ENCODE results near the gene TMEM108.

Gene TMEM108

DNA sequence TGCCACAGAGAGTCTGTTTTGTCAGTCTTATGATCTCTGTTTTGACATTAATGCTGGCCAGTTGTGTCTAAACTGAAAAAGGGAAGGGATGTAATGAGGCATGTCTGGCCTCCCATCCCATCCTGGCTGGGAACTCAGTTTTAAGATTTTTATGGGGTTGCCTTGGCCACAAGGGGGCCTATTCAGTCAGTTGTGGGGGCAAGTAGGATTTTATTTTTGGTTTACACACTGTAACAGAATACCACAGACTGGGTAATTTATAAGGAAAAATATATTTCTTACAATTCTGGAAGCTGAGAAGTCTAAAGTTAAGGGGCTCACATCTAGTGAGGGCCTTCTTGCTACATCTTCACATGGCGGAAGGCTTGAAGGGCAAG lies 129.8 kb downstream of the TMEM108 start:
- DNase-seq: no peak

DNA sequence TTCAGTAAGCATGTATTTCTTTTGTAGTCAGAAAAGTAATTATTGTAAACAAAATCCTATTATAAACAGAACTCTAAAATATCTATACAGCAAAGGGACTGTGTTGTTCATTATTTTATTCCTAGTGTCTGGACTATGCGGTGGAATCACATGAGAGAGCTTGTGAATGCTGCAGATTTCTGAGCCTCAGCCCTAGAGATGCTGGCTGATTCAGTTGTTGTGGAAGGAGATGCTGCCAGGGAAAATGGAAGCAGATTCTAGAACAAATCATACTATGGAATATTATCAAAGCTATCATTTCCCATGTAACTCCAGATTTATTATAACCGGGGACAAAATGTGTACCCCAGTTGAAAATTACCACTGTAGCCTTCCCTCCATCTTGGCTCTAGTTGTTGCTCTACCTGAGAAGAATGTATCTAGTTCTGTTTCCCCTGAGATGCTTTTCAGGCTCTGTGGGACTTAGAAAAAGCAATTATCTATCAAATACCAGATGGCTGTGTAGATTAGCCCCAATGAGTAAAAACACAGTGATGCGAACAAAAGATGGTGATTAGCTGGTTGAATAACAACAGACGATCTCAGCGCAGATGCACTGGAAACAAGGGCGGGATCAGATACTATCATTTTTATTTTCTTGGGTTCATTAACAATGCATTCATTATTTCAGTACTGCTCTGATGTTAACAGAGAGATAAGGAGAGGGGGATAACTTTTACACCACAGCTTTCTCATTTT lies 131.3 kb downstream of the TMEM108 start:
- no peak for DNase-seq

DNA sequence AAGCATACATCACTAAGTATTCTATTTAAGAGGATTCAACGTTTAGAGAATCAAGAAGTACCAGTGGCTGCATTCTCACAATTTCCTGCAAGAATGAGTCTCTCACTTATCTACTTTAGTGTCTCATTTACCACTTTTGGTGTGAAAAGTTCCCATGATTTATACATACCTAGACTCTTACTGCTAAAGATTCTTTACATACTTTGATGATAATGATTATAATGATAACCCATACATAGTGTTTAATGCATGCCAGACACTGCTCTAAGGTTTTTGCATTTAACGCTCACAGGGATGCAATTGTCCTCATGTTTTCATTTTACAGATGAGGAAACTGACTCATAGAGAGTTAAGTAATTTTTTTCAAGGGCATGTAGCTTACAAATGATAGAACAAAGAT lies 133.6 kb downstream of the TMEM108 start:
- no peak for DNase-seq

DNA sequence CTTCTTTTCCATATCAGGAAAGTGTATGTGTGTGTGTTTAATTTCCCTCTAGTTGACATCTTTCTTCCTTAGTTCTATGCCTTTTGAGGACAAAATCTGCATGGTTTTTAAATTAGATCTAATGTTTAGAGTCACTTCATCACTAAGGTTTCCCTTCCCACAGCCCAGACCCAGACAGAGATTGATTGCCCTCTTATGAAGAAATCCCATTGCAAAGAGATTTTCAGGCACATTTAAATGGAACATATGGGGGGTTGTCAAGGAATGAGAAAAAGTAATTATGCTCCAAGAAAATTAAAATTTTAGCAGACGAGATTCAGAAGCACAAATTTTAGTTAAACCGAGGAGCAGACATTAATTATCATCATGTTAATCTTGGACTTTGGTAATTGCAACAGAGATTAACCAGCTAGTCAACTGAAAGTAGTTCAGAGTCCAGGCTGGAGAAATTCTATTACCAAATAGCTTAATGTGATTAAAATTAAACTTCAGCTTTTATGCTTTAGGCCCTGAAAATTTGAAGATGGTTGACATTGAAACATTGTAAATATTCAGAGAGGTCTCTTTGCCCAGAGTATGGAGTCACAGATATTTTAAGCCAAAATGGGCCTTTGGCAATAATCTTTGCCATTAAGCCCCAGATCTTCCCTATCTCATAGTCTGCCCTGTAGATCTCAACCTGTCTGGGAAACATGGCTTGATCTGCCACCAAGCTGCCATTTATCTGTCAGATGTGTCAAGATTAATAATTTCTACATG lies 143.4 kb downstream of the TMEM108 start:
- DNase-seq: no peak

DNA sequence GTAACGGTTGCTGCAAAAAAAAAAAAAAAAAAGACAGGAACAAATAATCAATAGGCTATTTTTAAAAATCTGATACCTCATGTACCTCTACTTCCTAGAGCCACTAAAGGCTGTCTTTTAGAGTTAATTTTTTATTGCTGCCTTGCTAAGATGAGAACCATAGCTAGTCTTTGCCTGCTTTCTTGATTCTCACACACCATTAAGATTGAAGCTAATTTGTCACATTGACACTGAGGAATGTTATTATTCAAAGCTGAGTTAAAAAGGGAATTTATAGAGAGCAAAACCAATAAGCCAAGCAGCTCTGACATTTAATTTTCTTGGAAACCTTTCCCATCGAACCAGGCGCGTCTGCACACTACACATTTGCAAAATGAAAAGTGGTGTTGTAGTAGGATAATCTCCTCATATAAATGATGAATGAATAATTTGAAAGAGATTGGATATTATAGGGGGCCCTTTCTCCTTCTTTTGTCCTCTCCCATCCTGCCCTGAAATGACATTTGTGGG lies 149.7 kb downstream of the TMEM108 start:
- DNase-seq: no peak

GRCh38 chr3:133188996-133189395 lies 150.8 kb downstream of the TMEM108 start:
- DNase-seq: no peak

GRCh38 chr3:133189893-133190292 lies 151.7 kb downstream of the TMEM108 start:
- DNase-seq: no peak

DNA sequence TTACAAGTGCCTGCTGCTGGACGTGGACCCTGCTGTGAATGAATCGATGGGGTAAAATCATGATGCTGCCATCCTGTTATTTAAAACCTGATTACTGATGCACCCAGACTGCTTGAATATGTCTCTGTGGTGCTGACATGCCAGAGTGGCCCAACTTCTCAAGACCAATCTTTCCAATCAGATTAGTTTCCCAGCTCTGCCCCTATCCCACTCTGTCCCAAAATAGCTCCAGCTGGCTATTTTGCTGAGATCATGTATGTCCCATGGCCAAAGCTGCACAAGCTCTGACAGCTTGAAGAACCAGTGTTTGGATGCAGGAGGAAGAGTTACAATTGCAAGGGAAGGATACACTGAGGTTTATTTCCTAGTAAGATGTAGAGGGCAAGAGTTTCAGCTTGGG lies 153.6 kb downstream of the TMEM108 start:
- DNase-seq: no peak

GRCh38 chr3:133192363-133192945 lies 154.3 kb downstream of the TMEM108 start:
- no peak for DNase-seq

GRCh38 chr3:133192967-133193366 lies 154.8 kb downstream of the TMEM108 start:
- DNase-seq: no peak

GRCh38 chr3:133196527-133196926 lies 158.3 kb downstream of the TMEM108 start:
- DNase-seq: no peak

DNA sequence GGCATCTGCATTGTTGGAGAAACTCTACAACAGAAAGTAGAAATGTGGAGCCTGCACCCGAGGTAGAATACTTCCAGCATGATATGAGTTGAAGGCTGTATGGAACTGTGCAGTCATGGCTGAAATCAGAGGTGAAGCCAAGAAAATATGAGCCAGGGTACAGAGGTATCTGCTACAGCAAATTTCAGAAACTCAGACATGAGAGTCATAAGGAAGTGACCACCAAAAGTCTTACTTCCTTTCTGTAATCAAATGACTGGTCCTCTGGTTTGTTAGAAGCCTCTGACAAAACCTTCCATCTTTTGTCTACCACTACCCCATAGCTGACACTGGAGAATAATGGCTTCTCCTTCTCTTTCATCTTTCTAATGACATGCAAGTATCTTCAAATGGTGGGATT lies 159.4 kb downstream of the TMEM108 start:
- DNase-seq: no peak

DNA sequence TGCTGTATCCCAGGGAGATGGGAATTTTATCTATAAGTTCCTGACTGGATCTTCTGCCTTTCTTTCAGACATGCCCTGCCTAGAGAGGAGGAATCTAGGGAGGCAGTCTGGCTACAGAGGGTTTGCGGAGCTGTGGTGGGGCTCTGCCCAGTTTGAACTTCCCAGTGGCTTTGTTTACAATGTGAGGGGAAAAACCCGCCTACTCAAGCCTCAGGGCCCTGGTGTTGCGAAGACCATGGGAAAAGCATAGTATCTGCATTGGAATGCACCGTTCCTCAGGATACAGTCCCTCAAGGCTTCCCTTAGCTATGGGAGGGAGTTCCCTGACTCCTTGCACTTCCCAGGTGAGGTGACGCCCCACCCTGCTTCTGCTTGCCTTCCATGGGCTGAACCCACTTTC lies 168.7 kb downstream of the TMEM108 start:
- no peak for DNase-seq

DNA sequence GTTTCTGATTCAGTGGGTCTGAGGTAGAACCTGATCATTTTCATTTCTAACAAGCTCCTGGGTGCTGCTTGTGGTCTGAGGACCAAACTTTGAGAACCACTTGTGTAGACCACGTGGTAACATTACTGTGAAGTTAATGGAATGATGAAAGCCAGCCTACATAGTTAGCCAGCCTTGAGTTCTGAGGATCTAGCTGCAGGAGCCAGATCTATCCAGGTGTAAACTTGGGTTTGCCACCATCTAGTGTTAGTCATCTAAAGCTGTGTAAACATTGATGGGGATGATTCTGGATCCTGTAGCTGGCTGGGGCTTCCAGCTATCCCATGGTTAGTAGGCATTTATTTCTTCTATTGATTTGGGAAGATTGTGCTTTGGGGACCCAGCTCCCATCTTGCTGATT lies 170.0 kb downstream of the TMEM108 start:
- no peak for DNase-seq

DNA sequence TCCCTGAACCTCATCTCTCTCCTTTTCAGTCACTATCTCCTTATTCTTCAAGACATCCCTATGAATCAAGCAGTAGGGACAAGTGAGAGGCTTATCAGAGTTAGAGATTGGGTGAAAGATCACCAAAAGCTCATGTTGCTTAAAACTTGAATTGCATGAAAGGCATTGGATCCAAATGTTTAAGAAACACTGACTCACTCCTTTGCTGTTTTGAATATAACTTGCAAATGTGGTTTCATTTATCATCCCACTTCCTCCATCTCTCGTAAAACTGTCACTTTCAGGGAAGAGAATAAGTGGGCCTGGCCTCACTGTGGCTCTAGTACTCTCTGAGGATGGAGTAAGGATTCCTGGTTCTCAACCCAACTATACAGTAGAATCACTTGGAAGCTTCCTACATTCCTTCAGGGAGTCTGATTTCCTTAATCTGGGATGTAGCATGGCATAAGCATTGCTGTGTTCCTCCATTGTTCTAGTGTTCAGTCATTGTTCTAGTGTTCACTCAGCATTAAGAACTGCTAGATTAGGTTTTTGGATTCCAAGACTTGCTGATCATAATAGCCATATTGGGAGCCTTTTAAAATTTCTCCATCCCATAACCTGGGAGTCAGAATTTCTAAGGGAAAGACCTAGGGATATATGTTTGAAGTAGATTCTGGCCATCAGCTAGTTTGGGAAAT lies 171.8 kb downstream of the TMEM108 start:
- DNase-seq: no peak

- no peak for DNase-seq
Observed at GRCh38 chr3:133210656-133211055, 172.5 kb downstream of the TMEM108 start.

- DNase-seq: no peak
Observed at GRCh38 chr3:133211449-133211848, 173.3 kb downstream of the TMEM108 start.

DNA sequence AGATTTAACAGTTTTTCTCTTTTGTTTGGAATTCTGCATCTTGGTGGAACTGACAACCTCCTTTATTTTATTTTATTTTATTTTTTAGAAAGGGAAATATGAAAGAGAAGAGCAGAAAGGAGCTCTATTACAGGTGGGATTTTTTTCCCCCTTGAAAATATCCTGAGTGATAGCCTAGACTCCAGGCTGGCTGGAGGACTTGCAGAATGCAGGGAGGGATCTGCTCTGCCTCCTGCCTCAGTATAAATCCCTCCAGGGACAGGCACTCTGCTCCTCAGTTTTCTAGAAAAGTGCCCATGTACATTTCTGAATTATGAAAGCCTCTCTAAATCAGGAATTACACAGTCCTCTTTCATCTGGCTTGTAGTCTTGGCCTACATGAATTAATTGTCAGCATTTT lies 173.7 kb downstream of the TMEM108 start:
- no peak for DNase-seq

DNA sequence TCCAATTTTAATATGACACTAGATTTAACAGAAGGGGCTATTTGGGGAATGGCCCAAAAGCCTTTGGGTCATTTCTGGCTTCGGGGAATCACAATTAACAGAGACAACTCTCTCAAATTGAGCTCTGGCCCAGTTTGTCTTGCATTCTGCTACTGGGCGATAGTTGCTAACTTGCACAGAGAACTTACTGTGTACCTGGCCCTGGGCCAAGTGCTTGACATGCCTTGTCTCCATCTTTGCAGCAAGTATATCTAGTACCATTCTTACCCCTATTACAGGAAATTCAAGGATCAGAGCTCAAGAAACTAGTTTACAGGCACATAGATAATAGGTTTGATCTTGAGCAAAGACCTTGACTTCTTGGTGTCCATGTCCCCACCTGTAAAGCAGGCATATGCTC lies 175.7 kb downstream of the TMEM108 start:
- DNase-seq: no peak

DNA sequence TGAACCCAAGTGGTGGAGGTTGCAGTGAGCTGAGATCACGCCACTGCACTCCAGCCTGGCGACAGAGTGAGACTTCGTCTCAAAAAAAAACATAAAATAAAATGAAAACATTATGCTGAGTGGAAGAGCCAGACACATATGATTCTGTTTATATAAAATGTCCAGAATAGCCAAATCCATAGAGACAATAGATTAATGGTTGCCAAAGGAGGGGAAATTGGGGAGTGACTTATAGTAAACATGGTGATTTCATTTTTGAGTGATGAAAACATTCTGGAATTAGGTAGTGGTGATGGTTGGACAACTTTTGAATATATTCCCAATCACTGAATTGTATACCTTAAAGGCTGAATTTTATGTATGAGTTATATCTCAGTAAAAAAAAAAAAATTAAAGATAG lies 189.6 kb downstream of the TMEM108 start:
- no peak for DNase-seq

DNA sequence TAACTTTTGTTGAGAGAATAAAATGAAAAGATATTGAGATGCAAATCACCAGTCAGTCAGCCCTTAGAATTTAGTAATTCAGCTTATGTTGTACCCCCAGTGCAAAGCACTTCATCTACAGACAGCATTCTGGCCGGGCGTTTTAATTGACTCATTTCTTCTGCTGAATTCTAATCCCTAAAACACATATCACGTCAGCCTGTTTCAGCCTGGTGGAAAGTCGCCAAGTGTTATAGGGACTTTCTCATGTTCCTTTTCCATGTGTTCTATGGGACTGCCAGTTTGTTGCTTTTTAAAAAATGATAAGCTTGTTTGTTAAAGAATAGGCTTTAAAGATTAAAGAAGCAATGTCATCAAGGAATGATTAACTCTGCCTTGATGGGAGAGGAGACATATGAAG lies 192.0 kb downstream of the TMEM108 start:
- no peak for DNase-seq

GRCh38 chr3:133236901-133237300 lies 198.7 kb downstream of the TMEM108 start:
- DNase-seq: no peak

- DNase-seq: no peak
Observed at GRCh38 chr3:133237380-133237779, 199.2 kb downstream of the TMEM108 start.
